ENCODE data around the gene RAPGEF2.
A peak's percentile ranks its signal among the peaks of the same experiment; 100 is the strongest.
"Not testable (repeated sequence)": the region's sequence is repeated elsewhere in the genome, so short reads cannot be mapped to it uniquely, and the experiment has no call there.

RAPGEF2 gene

GRCh38 chr4:159097785-159098184, 5.1 kb upstream of the RAPGEF2 start:
- DNase-seq (ENCODE audit: low read depth in 2 of 2): no peak

DNA sequence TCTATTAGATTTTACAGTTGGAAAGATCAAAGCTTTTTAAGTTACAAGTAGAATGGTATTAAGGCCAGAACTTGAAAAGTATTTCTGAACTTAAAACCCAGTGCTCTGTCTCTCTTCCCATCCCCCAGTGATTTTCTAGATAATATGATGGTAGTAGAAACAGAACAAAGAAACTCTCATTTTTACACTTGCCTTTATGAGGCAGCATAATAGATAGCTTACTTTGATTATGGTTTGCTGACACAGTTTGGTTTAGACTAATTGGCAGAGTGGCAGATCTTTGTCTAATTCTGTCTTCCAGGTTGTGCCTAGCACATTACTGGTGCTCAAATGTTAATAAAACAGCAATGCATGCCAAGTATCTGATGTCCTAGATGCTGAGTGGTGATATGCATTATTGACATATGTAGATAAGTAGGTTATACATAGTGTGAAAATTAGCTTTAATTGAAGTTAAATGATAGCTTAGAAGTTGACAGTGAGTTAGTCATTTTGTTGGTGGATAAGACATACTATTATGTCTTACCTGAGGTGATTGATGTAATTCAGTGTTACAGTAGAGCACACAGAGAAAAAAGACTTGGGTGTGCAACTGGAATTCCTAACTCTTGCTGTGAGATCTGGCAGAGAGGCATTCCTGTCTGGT, 4.3 kb upstream of the RAPGEF2 start:
- DNase-seq (ENCODE audit: low read depth in 2 of 2): no peak

- no peak for DNase-seq (ENCODE audit: low read depth in 2 of 2)
Observed at GRCh38 chr4:159101988-159102621, 774 bp upstream of the RAPGEF2 start.

DNA sequence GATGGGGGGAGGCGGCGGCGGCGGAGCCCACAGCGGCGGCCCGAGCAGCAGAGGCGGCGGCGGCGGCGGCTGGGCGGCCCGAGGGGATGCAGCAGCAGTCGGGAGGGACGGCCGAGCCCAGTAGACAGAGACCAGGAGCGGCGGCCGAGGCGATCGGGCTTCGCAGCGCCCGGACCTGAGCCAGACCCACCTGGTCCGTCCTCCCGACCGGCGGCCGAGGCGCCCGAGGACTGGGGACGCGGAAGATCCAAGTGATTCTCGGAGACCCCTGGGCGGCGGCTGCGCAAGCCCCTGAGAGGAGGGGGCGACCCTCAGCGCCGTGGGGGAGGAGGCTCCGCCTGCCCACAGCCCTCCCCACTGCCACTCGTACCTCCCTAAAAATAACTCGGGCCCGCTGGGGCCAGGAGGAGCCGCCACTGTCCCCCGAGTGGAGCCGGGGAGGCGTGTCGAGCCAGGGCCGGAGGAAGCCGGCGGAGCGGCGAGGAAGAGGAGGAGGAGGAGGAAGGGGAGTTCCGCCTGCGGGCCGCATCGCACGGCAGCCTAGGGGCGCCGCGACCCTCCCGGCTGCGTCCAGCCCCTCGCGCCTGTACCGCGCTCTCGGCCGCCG, 608 bp downstream of the RAPGEF2 start:
- DNase-seq (ENCODE audit: low read depth in 2 of 2): peak in 1 of 2 donors; percentile 30

GRCh38 chr4:159104694-159105414, 2.0 kb downstream of the RAPGEF2 start:
- DNase-seq (ENCODE audit: low read depth in 2 of 2): no peak

DNA sequence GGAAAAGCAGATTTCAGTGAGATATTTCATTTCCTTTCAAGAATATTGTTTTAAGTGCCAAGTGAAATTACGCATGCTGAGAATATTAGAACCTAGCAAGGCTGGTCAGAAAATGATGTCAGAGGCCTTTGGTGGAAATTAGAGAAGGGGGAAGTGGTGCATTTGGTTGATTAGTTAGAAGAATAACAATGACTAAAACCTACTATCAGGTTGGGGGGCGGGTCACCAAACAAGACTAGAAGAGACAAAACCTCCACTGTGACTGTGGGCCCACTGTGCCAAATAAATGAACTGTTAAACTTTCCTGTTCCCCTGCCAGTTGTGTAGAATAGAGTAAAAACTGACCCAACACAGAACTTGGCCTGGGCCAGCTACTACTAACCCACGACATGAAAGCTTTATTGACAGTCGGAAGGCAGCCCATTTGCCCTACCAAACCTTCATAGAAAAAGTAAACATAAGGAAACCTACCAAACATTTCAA, 2.9 kb downstream of the RAPGEF2 start:
- DNase-seq (ENCODE audit: low read depth in 2 of 2): no peak

- no peak for DNase-seq (ENCODE audit: low read depth in 2 of 2)
Observed at GRCh38 chr4:159106636-159107035, 3.8 kb downstream of the RAPGEF2 start.

- no peak for DNase-seq (ENCODE audit: low read depth in 2 of 2)
Observed at GRCh38 chr4:159107203-159107925, 4.5 kb downstream of the RAPGEF2 start.

- no peak for DNase-seq (ENCODE audit: low read depth in 2 of 2)
Observed at GRCh38 chr4:159108124-159108523, 5.2 kb downstream of the RAPGEF2 start.

DNA sequence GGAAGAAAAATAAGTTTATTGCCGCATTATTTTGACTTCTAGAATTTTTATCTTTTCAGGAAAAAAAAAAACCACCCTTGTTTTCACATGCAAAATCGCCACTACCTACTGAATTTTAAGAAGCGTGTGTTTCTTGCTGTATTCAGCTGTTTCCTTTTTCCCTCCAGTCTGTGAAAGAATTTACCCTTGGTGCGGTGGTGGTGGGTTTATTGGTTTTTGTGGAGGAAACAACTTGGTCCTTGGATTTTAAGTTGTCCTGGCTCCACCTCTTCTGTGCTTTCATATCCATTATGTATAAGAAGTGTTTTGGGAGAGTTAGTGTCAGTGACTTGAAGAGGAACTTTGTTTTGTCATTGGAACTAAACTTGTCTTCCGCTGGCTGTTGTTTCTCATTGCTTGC, 8.1 kb downstream of the RAPGEF2 start:
- no peak for DNase-seq (ENCODE audit: low read depth in 2 of 2)

- DNase-seq (ENCODE audit: low read depth in 2 of 2): no peak
Observed at GRCh38 chr4:159111416-159111815, 8.5 kb downstream of the RAPGEF2 start.

- not testable (repeated sequence) for DNase-seq (ENCODE audit: low read depth in 2 of 2)
Observed at GRCh38 chr4:159113366-159113765, 10.5 kb downstream of the RAPGEF2 start.

DNA sequence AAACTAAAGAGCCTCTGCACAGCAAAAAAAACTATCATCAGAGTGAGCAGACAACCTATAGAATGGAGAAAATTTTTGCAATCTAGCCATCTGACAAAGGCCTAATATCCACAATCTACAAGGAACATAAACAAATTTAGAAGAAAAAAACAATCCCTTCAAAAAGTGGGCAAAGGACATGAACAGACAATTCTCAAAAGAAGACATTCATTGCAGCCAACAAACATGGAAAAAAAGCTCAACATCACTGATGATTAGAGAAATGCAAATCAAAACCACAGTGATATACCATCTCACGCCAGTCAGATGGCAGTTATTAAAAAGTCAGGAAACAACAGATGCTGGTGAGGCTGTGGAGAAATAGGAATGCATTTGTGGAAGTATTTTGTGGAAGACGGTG, 13.2 kb downstream of the RAPGEF2 start:
- DNase-seq (ENCODE audit: low read depth in 2 of 2): not testable (repeated sequence)

GRCh38 chr4:159116693-159117092, 13.8 kb downstream of the RAPGEF2 start:
- DNase-seq (ENCODE audit: low read depth in 2 of 2): not testable (repeated sequence)

DNA sequence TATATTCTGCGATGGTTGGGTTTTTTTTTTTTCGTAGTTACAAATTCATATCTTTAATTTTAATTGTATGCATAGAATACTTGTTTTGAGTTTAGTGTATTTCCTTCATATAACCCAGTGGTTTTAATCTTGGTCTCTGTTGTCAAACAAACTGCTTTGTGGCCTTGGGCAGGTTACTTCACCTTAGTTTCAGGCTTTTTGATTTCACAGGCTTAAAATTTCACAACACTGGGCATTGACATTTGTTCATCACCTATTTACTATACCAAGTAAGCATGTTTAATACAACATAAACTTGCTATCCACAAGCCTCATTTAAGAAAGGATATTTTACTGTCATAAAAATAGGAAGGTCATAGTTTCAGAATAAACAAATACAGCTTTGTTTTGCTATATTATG, 14.7 kb downstream of the RAPGEF2 start:
- DNase-seq (ENCODE audit: low read depth in 2 of 2): no peak

GRCh38 chr4:159117968-159118367, 15.1 kb downstream of the RAPGEF2 start:
- DNase-seq (ENCODE audit: low read depth in 2 of 2): no peak

GRCh38 chr4:159121371-159121770, 18.5 kb downstream of the RAPGEF2 start:
- DNase-seq (ENCODE audit: low read depth in 2 of 2): no peak

DNA sequence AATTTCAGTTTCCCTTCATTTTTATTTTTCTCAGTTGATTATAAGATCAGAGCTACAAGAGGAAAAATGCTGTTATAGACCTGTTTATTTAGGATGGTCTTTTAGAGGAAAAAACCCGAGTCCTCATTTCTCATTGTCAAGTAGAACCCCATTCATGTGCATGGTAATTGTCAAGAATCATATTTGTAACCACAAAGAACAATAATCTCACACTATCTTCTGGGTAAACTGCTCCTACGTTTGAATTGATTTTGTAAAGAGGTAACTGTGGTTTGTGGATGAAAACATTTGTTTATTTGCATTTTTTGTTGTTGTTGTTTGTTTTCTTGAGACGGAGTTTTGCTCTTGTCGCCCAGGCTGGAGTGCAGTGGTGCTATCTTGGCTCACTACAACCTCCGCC, 23.8 kb downstream of the RAPGEF2 start:
- no peak for DNase-seq (ENCODE audit: low read depth in 2 of 2)

- no peak for DNase-seq (ENCODE audit: low read depth in 2 of 2)
Observed at GRCh38 chr4:159127745-159128518, 25.1 kb downstream of the RAPGEF2 start.

GRCh38 chr4:159129814-159130550, 27.1 kb downstream of the RAPGEF2 start:
- DNase-seq (ENCODE audit: low read depth in 2 of 2): no peak
